ENCODE data around the gene ADIG. TPM values are rescaled to one million over a fixed set of nuclear protein-coding genes. Genes with fewer than 3 reads are reported as not detected.

The ADIG gene
- total and polyA plus RNA-seq, 3 donors from 2014 or later: 10.5 to 53.3 (median 40.9) TPM

GRCh38 chr20:38603286-38603685, 22.3 kb downstream of the ADIG start:
- TF ChIP-seq CTCF (IDR thresholded peaks at IDR 0.05): no peak
- no peak for TF ChIP-seq POLR2A (IDR thresholded peaks at IDR 0.05)
- no peak for DNase-seq
- H3K27me3 ChIP-seq: no peaks in the 10 kb centered on the region
- no peak overlapping the region for H3K27ac ChIP-seq
- H3K4me3 ChIP-seq: no peak overlapping the region
- H3K4me1 ChIP-seq: no peaks in the 10 kb centered on the region
- WGBS, 2 donors: 74 to 85% methylated on average over 3 of the region's 3 CpGs
- no peaks in the 10 kb centered on the region for H3K36me3 ChIP-seq (ENCODE audit: low read depth, missing control alignments)
- H3K9me3 ChIP-seq: no peaks in the 10 kb centered on the region
- intact Hi-C loops (cut with DNase I; ENCODE audit: low total_unique reads): no loop called here

- Histone ChIP-seq H3K36me3 (ENCODE audit: low read depth, missing control alignments) (no peaks in the 10 kb centered on the region), H3K27me3 (no peaks in the 10 kb centered on the region), H3K27ac (no peak overlapping the region), H3K4me1 (no peaks in the 10 kb centered on the region), H3K4me3 (no peak overlapping the region), H3K9me3 (no peaks in the 10 kb centered on the region)
- TF ChIP-seq POLR2A (IDR thresholded peaks at IDR 0.05): no peak
- no peak for TF ChIP-seq CTCF (IDR thresholded peaks at IDR 0.05)
- no peak for DNase-seq
- WGBS, 2 donors: 68 to 74% methylated on average over 4 of the region's 4 CpGs
- intact Hi-C loops (cut with DNase I; ENCODE audit: low total_unique reads): no loop called here
These were observed 23.9 kb downstream of the ADIG start for GRCh38 chr20:38604873-38605303.

GRCh38 chr20:38607351-38607750, 26.4 kb downstream of the ADIG start:
- WGBS, 2 donors: 33 to 44% methylated on average over 12 of the region's 12 CpGs
- intact Hi-C loops (cut with DNase I; ENCODE audit: low total_unique reads): no loop called here
- TF ChIP-seq CTCF (IDR thresholded peaks at IDR 0.05) (no peak), POLR2A (IDR thresholded peaks at IDR 0.05) (no peak)
- Histone ChIP-seq H3K9me3 (no peaks in the 10 kb centered on the region), H3K27me3 (no peaks in the 10 kb centered on the region), H3K27ac (no peak overlapping the region), H3K36me3 (ENCODE audit: low read depth, missing control alignments) (no peaks in the 10 kb centered on the region), H3K4me1 (no peaks in the 10 kb centered on the region), H3K4me3 (no peak overlapping the region)
- DNase-seq: no peak

- DNase-seq: no peak
- H3K4me3 ChIP-seq: no peak overlapping the region
- H3K27me3 ChIP-seq: no peaks in the 10 kb centered on the region
- TF ChIP-seq POLR2A (IDR thresholded peaks at IDR 0.05) (no peak), CTCF (IDR thresholded peaks at IDR 0.05) (no peak)
- 74 to 79% methylated on average over 4 of the region's 4 CpGs for WGBS, 2 donors
- no peak overlapping the region for H3K27ac ChIP-seq
- H3K4me1 ChIP-seq: no peaks in the 10 kb centered on the region
- intact Hi-C loops (cut with DNase I; ENCODE audit: low total_unique reads): no loop called here
- no peaks in the 10 kb centered on the region for H3K9me3 ChIP-seq
- no peaks in the 10 kb centered on the region for H3K36me3 ChIP-seq (ENCODE audit: low read depth, missing control alignments)
These were observed 27.2 kb downstream of the ADIG start for GRCh38 chr20:38608188-38608587.

- intact Hi-C loops (cut with DNase I; ENCODE audit: low total_unique reads): no loop called here
- Histone ChIP-seq H3K36me3 (ENCODE audit: low read depth, missing control alignments) (no peaks in the 10 kb centered on the region), H3K9me3 (no peaks in the 10 kb centered on the region), H3K4me1 (no peaks in the 10 kb centered on the region), H3K27me3 (no peaks in the 10 kb centered on the region), H3K27ac (no peak overlapping the region), H3K4me3 (no peak overlapping the region)
- 90% methylated on average over 4 of the region's 4 CpGs for WGBS, 2 donors
- no peak for DNase-seq
- TF ChIP-seq CTCF (IDR thresholded peaks at IDR 0.05): no peak
- TF ChIP-seq POLR2A (IDR thresholded peaks at IDR 0.05): no peak
These were observed 28.8 kb downstream of the ADIG start for GRCh38 chr20:38609815-38610214.
